ENCODE results near the gene RIN2. TPM values are rescaled to one million over a fixed set of nuclear protein-coding genes. Genes with fewer than 3 reads are reported as not detected.
A peak's percentile ranks its signal among the peaks of the same experiment; 100 is the strongest.
"Not testable (repeated sequence)": the region's sequence is repeated elsewhere in the genome, so short reads cannot be mapped to it uniquely, and the experiment has no call there.

Gene RIN2
- total RNA-seq, 4 donors from 2014 or later, result 40.2 to 117 (median 73.6) TPM

DNA sequence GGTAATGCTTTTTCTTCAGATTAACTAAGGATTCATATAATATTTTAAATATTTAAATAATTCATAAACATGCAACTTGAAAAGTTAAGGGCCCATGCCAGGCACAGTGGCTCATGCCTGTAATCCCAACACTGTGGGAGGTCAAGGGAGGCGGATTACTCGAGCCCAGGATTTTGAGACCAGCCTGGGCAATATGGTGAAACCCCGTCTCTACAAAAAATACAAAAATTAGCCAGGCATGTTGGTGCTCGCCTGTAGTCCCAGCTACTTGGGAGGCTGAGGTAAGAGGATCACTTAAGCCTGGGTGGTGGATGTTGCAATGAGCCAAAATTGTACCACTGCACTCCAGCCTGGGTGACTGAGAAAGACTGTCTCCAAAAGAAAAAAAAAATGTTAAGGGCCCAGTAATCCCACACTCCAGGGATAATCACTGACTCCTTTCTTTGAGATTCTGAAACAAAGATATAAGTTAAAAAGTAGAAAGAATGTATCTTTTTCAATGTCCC, 7.9 kb upstream of the RIN2 start:
- DNase-seq (ENCODE audit: low spot score) (no peak), ATAC-seq (ENCODE audit: low FRiP score) (no peak)
- TF ChIP-seq, protein P1, sequence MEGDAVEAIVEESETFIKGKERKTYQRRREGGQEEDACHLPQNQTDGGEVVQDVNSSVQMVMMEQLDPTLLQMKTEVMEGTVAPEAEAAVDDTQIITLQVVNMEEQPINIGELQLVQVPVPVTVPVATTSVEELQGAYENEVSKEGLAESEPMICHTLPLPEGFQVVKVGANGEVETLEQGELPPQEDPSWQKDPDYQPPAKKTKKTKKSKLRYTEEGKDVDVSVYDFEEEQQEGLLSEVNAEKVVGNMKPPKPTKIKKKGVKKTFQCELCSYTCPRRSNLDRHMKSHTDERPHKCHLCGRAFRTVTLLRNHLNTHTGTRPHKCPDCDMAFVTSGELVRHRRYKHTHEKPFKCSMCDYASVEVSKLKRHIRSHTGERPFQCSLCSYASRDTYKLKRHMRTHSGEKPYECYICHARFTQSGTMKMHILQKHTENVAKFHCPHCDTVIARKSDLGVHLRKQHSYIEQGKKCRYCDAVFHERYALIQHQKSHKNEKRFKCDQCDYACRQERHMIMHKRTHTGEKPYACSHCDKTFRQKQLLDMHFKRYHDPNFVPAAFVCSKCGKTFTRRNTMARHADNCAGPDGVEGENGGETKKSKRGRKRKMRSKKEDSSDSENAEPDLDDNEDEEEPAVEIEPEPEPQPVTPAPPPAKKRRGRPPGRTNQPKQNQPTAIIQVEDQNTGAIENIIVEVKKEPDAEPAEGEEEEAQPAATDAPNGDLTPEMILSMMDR (IDR thresholded peaks at IDR 0.05), result no peak

DNA sequence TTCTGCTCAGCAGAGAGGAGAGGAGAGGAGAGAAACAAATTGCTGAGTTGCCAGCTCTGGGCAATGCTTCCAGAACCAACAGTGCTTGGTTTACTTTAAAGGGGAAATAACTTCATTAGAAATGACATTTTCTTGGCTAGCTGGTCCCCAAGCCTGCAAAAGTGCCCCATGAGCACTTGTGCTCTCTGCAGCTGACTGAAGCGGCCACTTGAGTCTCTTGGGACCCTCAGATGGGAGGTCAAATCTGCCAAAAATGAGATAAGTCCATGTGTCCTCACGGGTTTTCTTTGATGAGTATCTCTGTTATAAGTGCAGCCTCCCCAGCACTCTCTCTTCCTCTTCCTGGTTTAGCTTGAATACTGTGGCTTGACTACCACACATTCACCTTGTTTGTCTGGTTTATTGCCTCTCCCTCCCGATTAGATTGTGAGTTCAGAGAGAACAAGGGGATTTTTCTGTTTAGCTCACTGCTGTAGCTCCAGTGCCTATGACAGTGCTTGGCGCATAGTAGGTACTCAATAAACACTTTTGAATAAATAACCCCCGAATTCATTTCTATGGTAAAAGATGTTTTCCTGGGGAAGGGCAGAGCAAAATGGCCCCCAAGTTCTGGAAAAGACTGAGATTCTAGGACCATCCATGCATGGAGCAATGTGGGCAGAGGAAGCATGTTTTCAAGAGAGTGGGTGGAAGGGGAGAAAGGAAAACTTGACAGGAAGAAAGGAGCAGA, 7.0 kb upstream of the RIN2 start:
- TF ChIP-seq, protein P1 (IDR thresholded peaks at IDR 0.05), result no peak
- DNase-seq (ENCODE audit: low spot score) (no peak), ATAC-seq (ENCODE audit: low FRiP score) (no peak)

DNA sequence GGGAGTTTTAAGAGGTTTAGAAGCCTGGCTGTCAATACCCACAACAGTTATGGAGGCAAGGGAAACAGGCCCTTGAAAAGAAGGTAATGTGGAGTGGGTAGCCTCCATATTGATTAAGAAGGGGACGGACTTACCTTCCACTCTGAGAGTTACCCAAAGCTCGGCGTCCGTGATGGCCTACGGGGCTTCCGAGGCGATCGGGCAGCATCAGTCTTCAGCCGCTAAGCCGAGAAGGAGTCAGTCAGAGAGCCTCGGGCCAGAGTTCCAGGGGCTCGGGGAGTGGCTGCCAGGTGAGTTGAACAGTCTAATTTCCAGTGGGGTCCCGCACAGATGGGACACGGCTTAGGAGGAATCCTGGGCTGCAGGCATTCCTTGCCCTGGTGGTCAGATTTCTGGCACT, 3.9 kb upstream of the RIN2 start:
- not testable (repeated sequence) for ATAC-seq (ENCODE audit: low FRiP score); DNase-seq (ENCODE audit: low spot score)

DNA sequence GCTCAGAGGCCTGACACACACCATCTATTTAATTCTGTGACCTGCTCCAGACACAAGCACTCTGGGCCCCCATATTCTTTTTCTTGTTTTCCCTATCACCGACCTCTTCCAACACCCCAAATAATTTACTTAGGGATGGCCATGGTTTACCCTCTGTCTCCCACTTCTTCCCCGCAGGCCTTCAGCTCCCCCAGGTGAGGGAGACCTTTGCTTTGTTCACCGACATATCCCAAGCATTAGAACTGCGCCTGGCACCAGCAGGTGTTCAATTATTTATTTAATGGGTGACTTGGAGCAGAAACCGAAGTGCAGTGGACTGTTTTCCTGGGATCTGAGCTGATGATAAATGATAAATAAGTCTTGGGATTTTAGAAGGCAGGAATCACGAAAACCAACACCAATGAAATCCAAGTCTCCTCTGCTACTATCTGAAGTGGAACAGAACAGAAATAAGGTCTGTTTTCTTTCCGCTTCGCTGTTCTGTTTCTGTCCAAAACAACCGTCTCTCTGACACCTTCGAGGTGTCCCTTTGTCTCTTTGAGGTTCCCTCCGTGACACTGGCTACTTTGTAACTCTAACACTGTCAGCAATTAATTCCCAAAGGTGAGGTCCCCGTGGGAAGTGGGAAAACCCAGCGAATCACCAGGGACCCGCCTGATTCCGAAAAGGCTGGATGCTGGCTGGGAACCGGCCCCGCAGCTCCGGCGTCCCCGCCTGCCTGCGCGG, 1.1 kb upstream of the RIN2 start:
- no peak for ATAC-seq (ENCODE audit: low FRiP score)
- DNase-seq (ENCODE audit: low spot score), result no peak

DNA sequence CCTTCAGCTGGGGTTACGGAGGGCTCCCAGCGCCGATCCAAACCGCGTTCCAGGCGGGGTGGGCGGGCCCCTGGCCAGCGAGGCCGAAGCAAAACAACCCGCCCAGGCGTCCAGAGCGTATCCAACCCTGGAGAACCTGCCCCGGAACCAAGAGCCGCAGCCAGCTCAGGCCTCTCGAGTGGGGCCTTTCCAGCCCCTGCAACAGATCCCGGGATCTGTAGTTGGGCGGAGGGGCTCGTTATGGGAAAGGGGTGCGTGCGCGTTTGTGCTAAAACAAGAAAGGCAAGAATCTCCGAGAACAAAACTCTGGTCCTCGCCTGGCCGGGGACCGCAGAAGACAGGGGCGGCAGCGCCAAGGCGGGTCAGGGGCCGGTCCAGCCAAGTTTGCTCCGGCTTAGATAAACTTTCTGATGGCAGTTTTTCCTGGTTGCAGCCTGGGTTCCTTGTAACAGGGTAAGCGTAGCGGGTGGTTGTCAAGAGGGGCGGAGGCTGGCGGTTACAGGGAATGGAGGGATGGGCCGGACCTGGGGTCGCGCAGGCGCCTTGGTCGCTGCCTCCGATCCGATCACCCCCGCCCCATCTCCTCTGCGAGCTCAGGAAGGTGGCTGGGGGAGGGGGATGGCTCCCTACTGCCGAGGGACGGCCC, 448 bp upstream of the RIN2 start:
- peak; percentile 88 for ATAC-seq (ENCODE audit: low FRiP score)
- DNase-seq (ENCODE audit: low spot score), result peak; percentile 51
- TF ChIP-seq, protein P1 (IDR thresholded peaks at IDR 0.05), result no peak

More for the DNA sequence above, 1.1 kb upstream of the RIN2 start:
- TF ChIP-seq, protein P1 (IDR thresholded peaks at IDR 0.05), result no peak

DNA sequence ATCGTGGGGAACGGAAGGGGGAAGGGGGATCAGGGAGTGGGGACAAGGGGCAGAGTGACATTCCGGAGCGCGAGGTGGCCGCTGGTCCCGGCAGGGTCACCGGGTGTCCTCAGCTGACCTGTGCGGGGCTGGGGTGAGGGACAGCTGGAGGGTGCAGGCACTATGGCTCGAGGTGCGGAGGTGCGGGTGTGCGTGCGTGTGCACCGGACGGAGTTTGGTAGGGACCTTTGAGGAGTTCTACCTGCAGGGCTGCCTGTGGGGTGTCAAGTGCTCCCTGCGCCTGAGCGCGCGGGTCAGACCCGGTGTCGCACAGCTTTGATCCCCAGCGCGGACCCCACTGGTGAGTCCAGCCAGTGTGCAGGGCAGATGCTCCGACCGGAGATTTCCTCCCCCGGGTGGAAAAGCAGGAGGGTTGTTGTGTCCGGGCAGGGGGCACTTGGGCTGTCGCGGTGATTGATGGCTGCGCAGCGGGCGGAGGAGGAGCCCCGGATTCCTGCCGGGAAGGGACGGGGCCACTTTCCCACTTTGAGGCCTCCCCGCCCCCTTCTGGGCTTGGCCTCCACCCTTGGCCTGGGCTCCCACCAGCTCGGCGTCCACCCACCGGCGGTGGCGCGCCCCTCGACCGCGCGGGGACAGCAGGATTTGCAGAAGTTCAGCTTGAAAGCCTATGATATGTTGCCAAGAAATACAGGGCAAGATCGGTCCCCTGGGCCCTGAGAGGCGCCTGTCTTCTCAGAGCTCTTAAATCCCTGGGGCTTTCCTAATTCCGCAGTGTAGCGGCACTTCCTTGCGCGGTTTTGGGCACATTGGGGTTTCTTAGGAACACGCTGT, 658 bp downstream of the RIN2 start:
- ATAC-seq (ENCODE audit: low FRiP score) (peak; percentile 38), DNase-seq (ENCODE audit: low spot score) (no peak)

More for the DNA sequence above, 658 bp downstream of the RIN2 start:
- TF ChIP-seq, protein P1 (IDR thresholded peaks at IDR 0.05), result no peak

Data from omental fat pad (tissue), 4 donors.